NCI-H128 (cell line): Measurements from ENCODE around the gene SPACDR.

Experiments
- DNase-seq: peaks from one replicate; lab custom pipeline; 2025; ENCODE audit not compliant: unreplicated experiment; lab: John Stamatoyannopoulos, UW

Gene SPACDR

DNA sequence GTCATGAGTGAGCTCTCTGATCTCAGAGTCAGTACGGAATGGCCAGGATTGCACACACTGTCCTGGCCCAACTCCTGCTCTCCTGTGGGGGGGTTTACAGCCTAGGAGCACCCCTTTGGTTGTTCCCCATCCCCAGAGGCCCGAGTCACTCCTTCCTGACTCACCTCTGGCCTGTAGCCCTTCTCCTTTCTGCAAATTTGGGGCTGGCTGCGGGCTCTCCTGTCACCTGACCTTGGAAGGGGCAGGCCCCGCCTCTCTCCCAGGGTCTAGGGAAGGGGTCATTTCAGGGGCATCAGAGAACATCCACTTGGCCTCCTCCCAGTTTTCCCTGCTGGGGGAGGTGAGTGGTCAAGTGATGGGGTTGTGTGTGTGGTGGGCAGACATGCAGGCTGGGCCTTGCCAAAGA is 21.4 kb upstream of the SPACDR start:
- DNase-seq: no peak

DNA sequence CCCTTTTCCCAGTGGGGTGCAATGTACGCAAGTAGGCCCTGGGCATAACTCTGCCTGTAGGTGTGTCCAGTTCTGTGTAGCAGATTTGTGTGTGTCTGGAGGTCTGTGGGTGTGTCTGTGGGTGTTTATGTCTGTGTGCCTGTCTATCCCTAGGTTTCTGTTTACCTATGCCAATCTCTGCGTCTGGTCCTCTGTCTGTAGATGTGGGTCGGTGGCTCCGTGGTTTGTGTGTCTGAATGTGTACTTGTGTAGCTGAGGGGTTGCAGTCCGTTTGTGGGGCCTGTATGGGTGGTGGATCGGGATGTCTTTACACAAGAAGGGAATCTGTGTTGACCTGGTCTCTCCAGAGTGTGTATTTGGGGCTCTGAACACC is 20.6 kb upstream of the SPACDR start:
- DNase-seq: no peak

DNA sequence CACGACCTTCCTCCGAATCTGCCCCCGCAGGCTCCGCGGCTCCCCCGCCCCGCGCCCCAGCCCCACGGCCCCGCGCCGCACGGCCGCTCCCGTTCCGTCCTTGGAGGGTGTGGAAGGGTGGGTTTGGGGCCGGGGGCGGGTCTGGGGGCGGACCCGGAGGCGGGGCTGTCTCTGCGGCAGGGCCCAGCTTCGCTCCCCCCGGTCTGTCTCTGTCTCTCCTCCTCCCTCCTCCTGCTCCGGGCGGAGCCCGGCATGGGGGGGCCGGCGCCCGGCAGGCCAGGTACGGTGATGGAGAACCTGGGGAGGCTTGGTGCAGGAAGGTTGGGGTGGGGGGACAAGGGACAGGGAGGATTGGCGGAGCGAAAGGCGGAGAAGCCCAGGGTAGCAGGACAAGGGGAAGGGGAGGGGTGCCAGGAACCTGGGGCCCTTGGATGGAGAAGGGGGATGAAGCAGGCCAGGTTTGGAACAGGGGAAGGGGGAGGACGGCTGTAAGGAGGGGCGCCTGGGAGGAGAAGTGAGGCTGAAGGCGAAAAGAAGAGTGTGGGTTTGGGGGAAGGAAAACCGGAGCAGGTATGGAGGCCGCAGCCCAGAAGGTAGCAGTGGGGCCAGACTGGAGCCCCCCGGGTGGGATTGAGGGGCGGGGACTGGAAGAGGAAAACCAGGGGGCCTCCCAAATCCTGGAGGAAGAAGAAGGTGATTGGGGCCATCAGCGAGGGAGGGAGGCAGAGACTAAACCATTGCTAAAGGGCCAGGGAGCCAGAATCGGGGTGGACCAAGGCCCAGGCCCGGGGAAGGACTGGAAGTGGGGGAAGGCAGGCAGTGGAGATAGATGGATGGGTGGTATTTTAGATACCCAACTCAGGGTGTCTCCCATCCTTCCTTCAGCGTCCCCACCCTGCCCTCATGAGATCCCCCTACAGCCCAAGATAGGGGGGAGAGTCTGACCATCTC is 19.9 kb upstream of the SPACDR start, which contains the start of gene NYAP1:
TSS of gene NYAP1 (plus strand) at position 206 of the 951 bp plus-strand sequence. CDS start 1,385 bp downstream, outside the sequence.
- peak; percentile 55 for DNase-seq

DNA sequence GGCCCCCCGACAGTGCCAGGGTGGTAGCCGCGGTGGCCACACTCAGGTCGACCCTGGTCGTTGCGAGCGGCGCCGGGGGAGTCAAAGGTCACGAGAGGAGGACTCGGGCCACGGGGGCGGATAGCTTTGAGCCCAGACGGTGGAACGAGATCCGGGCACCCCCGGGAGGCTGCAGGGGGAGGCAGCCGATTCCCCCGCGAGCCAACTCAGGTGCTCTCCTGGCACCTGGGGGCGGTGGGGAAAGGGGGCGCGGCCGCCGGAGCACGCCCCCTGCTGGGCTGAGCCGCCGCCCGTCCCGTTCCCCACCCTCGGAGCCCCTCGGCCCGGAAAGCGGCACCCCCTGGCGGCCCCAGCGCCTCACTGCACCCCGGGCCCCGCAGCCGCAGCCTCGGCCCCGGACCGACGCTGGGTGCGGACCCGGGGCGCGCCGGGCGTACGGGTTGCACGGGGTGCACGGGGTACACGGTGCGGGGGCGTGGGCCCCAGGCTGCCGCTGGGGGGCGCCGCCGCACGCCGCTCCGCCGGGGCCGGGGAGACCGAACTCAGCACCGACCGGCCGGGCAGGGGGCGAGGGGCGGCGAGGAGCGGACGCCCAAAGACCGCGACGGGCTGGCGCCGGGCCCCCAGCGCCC is 19.1 kb upstream of the SPACDR start:
- peak; percentile 55 for DNase-seq

DNA sequence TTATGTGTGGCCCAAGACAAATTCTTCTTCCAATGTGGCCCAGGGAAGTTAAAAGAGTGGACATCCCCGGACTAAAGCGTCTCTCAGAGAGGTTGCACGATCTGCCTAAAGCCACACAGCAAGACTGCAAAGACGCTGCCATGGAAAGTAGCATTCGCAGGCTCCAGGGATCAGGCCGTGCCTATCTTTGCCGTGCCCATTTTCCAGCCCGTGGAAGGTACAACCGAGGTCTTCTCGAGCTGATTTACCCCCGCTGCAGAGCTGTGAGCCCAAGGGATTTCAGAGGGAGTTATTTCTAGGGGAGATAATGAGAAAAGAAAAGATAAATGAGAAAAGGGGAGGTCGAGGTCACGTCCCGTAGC is 18.6 kb upstream of the SPACDR start:
- no peak for DNase-seq

DNA sequence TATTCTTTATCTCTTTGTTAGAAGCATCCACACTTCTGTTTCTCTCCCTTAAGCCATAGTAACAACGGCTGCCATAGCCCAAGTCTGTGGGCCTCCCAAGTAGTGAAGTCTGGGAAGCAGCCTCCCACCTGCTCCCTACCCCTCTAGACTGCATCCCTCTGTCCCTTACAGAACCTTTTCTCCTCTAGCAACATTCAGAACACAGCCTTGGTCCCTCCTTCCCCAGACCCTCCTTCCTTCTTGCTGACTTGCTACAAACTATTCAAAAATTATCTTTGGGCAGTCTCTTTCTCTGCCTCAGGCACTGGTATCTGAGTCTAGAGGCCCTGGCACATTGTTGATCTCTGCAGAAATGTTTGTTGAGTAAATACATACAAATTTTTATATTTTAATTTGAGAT is 17.4 kb upstream of the SPACDR start:
- no peak for DNase-seq

DNA sequence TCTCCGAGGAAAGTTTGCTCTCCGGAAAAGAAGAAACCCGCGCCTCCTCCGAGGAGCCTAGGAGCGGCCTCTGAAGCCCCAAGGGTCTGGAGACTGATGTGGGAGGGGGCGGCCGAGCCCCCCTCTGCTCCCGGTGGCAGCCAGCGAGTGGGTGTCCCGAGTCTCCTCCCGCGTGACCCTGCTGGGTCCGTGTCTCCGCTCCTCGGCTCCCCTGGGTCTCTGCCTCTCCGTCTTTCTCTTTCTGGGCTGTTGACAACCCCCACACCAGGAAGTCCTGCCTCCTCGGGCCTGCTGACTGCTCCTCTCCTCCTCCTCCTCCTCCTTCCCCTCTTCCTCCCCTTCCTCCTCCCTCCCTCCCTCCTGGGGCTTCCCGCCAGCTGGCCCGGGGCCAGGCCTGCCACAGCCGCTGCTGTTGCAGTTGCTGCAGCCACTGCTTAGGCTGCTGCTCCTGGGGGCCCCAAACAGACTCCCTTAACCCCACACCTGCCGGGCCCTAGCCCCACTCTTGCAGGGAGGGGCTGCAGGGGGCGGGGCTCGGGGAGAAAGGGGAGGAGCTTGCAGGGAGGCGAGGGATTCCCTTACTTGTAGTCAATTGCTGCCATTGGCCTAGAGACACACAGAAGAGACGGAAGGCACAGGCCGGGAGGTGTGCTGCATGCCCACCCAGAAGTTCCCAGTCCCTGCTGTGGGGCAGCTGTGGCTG is 15.0 kb upstream of the SPACDR start, which contains the start of gene TSC22D4:
TSS of gene TSC22D4 (minus strand) at position 257 of the 703 bp plus-strand sequence. CDS start 1,176 bp downstream, outside the sequence.
- DNase-seq: peak; percentile 57

DNA sequence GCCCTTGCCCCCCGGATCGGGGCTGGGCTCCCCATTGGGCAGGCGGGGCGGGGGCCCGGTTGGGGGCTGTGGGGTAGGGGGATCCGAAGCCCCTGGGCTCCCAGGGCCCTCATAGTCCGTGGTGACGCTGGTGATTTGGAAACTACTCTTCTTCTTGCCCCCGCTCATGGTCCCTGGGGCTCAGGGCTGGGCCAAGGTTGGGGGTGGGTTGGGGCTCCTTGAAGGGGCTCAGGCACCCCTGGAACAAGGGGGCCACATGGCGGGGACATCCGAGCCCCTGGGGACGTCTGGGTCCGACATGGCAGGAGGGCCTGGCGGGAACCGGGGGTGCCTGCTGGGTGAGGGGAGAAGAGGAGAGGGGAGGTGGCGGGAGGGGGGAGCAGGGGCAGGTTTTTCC is 13.8 kb upstream of the SPACDR start:
- DNase-seq: no peak

DNA sequence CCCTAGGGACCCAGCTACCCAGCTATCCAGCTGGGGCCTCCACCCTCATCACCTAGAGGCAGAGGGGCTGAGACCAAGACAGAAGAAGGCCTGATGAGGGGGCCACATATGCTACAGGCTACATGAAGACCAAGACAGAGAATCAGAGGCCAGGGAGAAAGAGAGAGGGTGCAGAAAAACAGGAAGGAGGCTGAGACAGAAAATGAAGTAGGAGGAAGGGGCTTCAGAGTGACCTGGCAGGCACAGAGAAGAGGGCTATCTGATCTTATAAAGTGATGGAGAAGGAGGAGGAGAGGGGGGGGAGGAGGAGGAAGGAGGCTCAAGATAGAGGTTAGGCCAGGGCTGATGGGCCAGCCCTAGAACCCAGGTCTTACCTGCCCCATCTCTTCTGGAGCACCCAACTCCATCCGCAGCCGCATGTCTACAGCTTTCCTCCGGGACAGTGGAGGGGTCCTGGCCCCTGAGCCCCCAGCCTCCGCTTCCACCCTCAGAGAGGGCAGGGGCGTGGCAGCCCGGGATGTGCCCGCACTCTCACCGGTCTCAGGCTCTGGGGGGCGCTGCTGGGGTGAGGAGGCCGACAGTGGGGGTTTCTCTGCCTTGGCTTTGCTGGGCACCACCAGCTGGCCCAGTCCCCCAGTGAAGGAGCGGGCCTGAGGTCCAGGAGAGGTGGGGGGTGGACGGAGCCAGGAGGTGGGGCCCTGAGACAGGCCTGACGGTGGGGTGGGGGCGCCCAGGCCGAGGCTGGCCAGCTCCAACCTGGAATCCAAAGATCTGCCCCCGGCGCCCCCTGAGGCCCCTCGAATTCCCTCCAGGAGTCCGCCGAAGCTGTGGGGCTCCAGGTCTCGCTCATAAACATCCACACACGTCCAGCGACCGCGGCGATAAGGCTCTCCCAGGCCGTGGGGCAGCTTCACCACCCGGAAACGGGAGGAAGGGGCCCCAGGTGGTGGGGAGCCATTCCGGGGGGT is 13.1 kb upstream of the SPACDR start:
- DNase-seq: no peak

DNA sequence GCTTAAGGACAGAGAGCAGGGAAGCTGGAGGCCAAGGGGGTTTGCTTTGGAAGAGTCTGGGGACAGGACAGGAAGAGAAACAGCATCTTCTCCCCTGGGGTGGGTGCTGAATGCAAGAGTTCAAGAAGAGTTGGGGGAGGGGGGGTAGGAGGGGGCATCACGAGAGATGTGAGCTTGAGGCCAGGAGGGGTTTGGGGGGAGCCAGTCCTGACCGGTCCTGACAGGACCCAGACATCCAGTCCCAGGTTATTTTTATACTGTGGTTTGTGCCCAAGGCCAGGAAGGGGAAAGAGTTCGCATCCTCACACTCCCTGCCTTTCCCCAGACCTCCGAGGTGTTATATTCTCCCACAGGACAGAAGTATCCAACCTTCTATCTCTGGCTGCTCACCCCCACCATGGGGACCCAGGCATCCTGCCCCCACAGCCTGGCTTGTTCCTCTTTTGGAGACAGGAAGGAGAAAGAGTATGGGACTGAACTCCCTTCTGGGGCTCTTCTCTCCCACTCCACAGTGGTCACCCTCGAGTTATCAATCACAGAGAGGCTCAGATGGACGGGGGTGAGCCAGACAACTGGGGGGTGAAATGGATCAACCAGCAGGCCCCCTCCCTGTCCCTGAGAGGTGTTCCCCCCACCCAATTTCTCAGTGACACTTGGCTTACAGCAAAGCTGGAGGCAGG is 12.2 kb upstream of the SPACDR start:
- DNase-seq: no peak

DNA sequence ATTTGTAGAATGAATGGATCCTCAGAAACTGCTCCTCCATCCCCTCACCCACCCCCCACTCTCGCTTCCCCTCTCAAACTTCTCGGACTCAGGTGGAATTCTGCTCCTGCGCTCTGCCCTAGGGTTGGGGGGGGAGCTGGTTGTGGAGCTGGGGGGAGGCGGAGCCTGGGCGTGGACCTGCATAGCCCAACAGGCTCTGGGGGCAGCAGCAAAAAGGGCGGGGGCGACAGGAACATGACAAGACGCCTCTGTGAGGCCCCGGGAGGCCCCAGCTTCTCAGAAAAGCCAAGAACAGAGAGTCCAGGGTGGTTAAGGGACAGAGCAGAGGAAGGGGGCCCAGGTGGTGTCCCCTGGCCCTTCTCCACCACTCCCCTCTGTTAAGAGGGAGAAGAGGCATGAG is 11.5 kb upstream of the SPACDR start:
- DNase-seq: no peak

DNA sequence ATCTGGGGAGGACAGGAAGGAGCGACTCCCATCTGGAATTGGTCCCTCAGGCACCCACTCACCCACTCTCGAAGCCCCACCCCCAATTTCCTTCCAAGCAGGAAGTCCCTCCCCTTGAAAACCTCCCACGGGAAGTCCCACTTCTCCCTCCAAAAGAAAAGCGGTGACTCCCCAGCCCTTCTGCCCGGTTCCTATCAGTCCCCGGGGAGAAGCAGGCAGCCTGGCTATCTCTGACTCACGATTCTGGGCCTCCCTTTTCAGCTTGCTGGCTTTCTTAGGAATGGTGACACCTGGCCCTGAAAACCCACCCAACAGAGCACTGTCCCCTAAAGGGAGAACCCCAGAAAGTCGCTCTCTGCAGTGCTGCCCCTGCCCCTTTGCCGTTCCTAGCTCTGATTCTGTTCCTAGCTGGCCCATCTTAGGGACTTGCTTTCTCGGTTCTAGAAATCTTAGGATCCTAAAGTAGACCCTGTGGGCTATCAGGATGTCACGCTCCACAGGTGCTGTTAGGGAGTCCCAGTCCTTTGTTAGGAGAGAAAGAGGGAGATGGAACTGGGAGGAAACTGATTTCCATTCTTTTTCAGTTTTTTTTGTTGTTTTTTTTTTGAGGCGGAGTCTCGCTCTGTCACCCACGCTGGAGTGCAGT is 8.9 kb upstream of the SPACDR start:
- no peak for DNase-seq

DNA sequence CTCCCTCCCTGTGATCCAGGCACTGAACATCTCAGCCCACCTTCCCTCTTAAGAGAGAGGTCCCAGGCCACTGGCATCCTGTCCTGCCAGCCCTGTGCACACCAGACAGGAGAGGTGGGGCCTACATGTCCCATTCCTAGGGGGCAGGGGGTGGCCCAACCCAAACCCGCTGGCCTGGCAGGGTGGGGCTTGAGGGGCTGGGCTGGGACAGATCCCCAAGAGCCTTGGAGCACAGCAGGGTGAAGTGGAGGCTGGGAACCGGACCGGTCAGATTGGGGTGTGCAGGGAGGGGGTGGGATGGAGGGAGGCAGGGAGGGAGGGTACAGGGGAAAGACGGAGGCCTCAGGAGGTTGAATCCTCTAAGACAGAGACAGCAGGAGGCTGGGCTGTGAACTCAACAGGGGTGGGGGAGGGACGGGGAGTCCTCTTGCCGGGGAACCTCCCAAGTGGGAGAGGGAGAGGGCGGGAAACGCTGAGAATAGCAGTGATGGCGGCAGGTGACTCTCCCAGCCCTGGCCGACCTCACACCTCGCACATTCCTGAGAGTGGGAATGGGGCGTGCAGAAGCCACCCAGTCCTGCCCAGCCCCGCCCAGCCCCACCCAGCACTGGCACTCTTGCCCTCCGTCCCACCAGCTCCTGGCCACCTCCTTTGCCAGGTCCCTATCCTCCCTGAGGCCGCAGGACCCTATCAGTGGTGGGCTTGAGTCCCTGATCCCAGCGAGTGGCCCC is 8.2 kb upstream of the SPACDR start:
- DNase-seq: no peak

DNA sequence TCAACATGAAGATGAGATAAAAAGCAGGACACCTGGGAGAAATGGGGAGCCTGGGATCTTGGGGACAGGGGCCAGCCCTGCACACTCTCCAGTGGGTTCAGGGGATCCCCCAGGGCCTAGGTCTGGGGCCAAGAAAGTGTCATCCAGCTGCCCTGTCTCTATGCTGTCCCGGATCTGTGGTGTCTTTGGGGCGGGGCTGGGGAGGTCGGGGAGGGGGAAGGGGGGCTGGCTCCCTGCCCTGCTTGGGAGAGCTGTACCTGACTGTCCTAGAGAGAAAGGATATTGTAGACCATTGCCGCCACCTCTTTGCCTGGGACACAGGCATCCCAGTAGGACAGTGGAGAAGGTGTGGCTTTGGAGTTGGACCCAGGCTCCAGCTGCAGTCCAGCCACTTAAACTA is 7.0 kb upstream of the SPACDR start:
- DNase-seq: no peak

DNA sequence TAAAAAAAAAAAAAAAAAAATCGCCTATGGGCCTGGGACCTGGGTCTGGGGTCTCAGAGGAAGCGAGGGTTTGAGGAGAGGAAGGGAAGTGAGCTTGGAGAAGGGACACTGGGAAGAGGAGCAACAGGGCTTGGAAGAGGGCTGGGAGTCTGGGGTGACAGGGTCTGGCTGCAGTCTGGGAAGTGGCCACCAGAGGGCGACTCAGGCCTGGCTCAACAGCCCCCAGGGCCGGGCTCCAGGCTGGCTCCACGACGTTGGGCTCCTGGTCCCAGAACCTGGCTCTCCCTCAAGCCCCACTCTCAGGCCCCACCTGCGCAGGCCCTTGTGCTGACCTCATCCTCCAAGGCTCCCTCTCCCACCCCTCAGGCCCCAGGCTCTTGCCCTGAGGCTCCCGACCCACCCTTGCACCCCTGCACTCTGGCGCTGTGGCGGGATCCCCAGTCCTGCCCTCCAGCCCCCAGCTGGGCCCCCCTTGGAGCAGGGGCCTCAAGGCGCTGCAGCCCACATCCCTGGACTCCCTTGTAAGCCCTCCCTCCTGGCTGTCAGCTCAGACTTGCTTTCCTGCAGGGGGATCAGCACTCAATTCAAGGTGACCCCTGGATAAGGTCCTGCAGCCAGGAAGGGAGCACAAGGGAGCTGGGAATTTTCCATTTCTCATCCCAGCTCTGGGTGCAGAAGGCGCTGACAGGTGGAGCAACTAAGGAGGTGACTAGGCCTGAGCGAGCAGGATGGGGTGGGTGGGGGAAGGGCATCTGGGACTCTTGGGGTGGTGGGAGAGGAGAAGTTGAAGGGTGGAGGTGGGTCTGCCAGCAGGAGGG is 5.4 kb upstream of the SPACDR start:
- peak; percentile 14 for DNase-seq

DNA sequence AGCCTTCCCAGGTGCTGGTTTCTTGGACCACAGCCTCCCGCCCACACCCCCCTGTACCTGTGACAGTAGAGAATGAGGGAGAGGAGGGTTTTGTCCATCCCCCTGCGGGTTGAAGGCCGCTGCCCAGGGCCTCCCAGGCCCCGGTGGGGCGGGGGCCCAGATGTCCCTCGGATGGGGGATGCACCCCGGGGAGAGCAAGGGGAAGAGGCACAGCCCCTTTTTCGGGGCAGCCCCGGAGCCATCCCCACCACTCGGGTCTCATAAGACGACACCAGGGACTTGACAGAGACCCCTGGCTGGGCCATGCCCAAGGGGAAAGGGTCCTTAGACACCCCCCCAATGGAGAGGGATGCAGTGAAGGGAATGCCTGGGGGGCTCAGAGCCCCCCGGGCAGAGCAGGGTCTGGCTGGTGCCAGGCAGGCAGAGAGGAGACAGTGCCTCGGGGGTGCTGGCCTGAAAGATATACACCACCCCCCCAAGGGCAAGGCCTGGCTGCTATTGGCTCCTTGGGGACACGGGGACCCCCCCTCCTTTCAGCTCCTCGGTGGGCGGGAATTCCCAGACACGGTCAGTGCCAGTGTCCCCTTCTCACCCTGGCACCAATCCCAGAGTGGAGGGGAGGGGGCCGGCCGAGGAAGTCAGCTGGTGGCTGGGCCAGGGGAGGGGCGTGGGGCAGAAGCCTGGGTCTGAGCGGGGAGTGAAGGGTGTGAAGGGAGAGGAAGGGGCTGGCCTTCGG is 3.7 kb upstream of the SPACDR start:
- no peak for DNase-seq
